GM19193 (cell line): ENCODE results near the gene MRPL51.

Source experiments
- POLR2A ChIP-seq: IDR thresholded peaks from 4 replicates; pipeline ENCODE4 v1.6.1; 2011; ENCODE audit not compliant: insufficient read depth, insufficient read length; ENCODE audit errors: extremely low read depth

The MRPL51 gene

DNA sequence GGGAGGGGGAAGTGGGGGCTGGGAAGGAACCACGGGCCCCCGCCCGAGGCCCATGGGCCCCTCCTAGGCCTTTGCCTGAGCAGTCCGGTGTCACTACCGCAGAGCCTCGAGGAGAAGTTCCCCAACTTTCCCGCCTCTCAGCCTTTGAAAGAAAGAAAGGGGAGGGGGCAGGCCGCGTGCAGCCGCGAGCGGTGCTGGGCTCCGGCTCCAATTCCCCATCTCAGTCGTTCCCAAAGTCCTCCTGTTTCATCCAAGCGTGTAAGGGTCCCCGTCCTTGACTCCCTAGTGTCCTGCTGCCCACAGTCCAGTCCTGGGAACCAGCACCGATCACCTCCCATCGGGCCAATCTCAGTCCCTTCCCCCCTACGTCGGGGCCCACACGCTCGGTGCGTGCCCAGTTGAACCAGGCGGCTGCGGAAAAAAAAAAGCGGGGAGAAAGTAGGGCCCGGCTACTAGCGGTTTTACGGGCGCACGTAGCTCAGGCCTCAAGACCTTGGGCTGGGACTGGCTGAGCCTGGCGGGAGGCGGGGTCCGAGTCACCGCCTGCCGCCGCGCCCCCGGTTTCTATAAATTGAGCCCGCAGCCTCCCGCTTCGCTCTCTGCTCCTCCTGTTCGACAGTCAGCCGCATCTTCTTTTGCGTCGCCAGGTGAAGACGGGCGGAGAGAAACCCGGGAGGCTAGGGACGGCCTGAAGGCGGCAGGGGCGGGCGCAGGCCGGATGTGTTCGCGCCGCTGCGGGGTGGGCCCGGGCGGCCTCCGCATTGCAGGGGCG, 41.0 kb upstream of the MRPL51 start, which contains the start of gene GAPDH:
GAPDH (plus strand) TSS at position 595 of the 772 bp plus-strand sequence. CDS start 316 bp downstream, outside the sequence.
- peak; percentile 100 for TF ChIP-seq POLR2A

GRCh38 chr12:6533653-6533922, 40.5 kb upstream of the MRPL51 start:
- TF ChIP-seq POLR2A = no peak

GRCh38 chr12:6532927-6533652, 40.0 kb upstream of the MRPL51 start:
- TF ChIP-seq POLR2A = no peak

GRCh38 chr12:6532051-6532926, 39.2 kb upstream of the MRPL51 start:
- peak; percentile 53 for TF ChIP-seq POLR2A

GRCh38 chr12:6530576-6531260, 37.7 kb upstream of the MRPL51 start:
- TF ChIP-seq POLR2A = no peak

- TF ChIP-seq POLR2A = peak; percentile 21
These were observed 36.3 kb upstream of the MRPL51 start for GRCh38 chr12:6529291-6529737.

GRCh38 chr12:6528539-6529235, 35.6 kb upstream of the MRPL51 start:
- no peak for TF ChIP-seq POLR2A

DNA sequence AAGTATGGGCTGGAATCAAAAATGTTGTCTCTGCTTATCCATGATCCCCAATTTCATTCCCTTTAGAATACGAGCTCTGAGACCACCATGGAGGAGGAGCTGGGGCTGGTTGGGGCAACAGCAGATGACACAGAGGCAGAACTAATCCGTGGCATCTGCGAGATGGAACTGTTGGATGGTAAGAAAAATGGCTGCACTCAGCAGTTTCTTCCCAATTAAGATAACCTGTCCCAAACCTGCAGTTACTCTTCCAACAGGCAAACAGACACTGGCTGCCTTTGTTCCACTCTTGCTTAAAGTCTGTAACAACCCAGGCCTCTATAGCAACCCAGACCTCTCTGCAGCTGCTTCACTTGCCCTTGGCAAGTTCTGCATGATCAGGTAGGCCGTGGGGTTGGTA, 34.6 kb upstream of the MRPL51 start:
- no peak for TF ChIP-seq POLR2A

GRCh38 chr12:6526766-6527525, 33.9 kb upstream of the MRPL51 start:
- TF ChIP-seq POLR2A = no peak

GRCh38 chr12:6526201-6526600, 33.1 kb upstream of the MRPL51 start:
- TF ChIP-seq POLR2A = no peak

GRCh38 chr12:6524648-6525047, 31.6 kb upstream of the MRPL51 start:
- no peak for TF ChIP-seq POLR2A

DNA sequence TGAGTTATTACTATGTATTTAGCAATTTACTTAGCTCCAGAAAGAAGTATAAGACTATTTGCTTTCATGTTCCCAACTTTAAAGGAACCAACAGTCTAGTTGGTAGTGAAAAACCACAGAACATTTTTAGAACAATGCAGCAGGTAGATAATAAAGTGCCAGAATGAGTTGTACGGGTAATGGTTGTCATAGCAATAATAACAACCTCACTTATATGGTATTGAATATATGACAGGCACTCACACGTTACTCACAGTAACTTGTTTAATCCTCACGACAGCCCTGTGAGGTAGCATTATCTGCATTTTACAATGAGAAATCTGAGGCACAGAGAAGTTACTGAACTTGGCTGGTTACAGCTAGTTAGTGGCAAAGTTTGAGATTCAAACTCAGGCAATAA, 30.6 kb upstream of the MRPL51 start:
- no peak for TF ChIP-seq POLR2A

GRCh38 chr12:6522193-6522592, 29.1 kb upstream of the MRPL51 start:
- TF ChIP-seq POLR2A = no peak
